ENCODE measurements around the gene LGALS4. TPM values are rescaled to one million over a fixed set of nuclear protein-coding genes. Genes with fewer than 3 reads are reported as not detected.
A peak's percentile ranks its signal among the peaks of the same experiment; 100 is the strongest.
"Not testable (repeated sequence)": the region's sequence is repeated elsewhere in the genome, so short reads cannot be mapped to it uniquely, and the experiment has no call there.

The LGALS4 gene, protein sequence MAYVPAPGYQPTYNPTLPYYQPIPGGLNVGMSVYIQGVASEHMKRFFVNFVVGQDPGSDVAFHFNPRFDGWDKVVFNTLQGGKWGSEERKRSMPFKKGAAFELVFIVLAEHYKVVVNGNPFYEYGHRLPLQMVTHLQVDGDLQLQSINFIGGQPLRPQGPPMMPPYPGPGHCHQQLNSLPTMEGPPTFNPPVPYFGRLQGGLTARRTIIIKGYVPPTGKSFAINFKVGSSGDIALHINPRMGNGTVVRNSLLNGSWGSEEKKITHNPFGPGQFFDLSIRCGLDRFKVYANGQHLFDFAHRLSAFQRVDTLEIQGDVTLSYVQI
- total RNA-seq (2.1 TPM), polyA plus RNA-seq (under 1 TPM in 1 of 4 donors, not detected in 3; 0.10 TPM)

DNA sequence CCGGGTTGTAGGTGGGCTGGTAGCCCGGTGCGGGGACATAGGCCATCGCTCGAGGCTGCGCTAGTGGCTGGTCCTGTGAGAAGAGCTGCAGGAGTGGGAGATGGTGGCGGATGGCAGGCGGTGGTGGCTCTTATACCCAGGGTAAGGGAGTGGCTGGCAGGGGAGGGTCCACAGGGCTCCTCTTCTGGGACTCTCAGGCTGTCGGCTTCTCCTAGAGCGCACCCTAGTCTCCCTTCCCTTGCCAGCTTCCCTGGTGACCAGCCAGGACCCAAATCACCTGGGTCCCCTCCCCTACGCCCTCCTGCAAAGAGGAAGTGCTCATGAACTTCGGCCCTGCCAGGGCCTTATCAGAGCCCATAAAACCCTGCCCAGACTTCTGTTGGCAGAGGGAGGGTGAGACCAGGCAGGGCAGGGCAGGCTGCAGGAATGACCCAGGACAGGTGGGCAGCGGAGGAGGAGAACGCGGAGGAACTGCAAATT lies at the start of gene LGALS4:
Gene LGALS4, minus strand, starts transcription at position 105 of the 480 bp plus-strand sequence. Its CDS starts 59 bp downstream, at position 46.
- Histone ChIP-seq H3K27me3 (ENCODE audit: control insufficient read depth, insufficient read depth, low read length) (no peaks in the 10 kb centered on the region), H3K4me3 (ENCODE audit: low read depth, low read length) (no peak within 1 kb of the TSS), H3K4me1 (ENCODE audit: control insufficient read depth, insufficient read depth, low read length, poor library complexity, severe bottlenecking) (no peaks in the 10 kb centered on the region), H3K9me3 (ENCODE audit: control insufficient read depth in 2 of 2, low read length in 2 of 2) (no peaks in the 10 kb centered on the region), H3K36me3 (ENCODE audit: control insufficient read depth, insufficient read depth, low read length) (peaks cover 30% of the 10 kb centered on the region), H3K27ac (ENCODE audit: insufficient read depth, low read length, poor library complexity, severe bottlenecking) (no peak within 1 kb of the TSS)
- ATAC-seq (ENCODE audit: low read depth in 2 of 2) (no peak), DNase-seq (no peak)
- peak within 1 kb of the TSS in 2 of 3 donors; percentile 55 to 91 for H3K27ac Mint-ChIP-seq
- H3K4me1 Mint-ChIP-seq = no peaks in the 10 kb centered on the region
- no peaks in the 10 kb centered on the region for H3K27me3 Mint-ChIP-seq
- H3K36me3 Mint-ChIP-seq = peaks cover 14% of the 10 kb centered on the region
- peak within 1 kb of the TSS in 1 of 4 donors; percentile 15 for H3K4me3 Mint-ChIP-seq
- no peaks in the 10 kb centered on the region for H3K9me3 Mint-ChIP-seq

DNA sequence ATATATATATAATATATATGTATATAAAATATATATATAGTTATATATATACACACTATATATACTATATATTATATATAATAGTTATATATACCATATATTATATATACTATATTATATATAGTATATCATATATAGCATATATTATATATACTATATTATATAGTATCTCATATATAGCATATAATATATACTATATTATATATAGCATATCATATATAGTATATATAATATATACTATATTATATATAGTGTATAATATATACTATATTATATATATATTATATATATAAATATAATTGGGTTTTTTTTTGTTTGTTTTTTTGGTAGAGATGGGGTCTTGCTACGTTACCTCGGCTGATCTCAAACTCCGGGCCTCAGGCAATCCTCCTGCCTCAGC lies 48.6 kb upstream of the LGALS4 start:
- peaks cover 38% of the 10 kb centered on the region for H3K4me1 ChIP-seq (ENCODE audit: control insufficient read depth, insufficient read depth, low read length, poor library complexity, severe bottlenecking)
- no peaks in the 10 kb centered on the region for H3K36me3 ChIP-seq (ENCODE audit: control insufficient read depth, insufficient read depth, low read length)
- no peaks in the 10 kb centered on the region for H3K9me3 ChIP-seq (ENCODE audit: control insufficient read depth in 2 of 2, low read length in 2 of 2)
- no peak overlapping the region for H3K4me3 Mint-ChIP-seq
- DNase-seq (no peak), ATAC-seq (ENCODE audit: low read depth in 2 of 2) (no peak)
- peaks cover 6% of the 10 kb centered on the region for H3K27me3 Mint-ChIP-seq
- peaks cover 15 to 46% (median 30%) of the 10 kb centered on the region in 4 donors for H3K4me1 Mint-ChIP-seq
- H3K27me3 ChIP-seq (ENCODE audit: control insufficient read depth, insufficient read depth, low read length) = no peaks in the 10 kb centered on the region
- H3K36me3 Mint-ChIP-seq = peaks cover 9% of the 10 kb centered on the region
- no peaks in the 10 kb centered on the region for H3K9me3 Mint-ChIP-seq
- no peak overlapping the region for H3K27ac ChIP-seq (ENCODE audit: insufficient read depth, low read length, poor library complexity, severe bottlenecking)
- H3K27ac Mint-ChIP-seq = no peak overlapping the region
- no peak overlapping the region for H3K4me3 ChIP-seq (ENCODE audit: low read depth, low read length)

DNA sequence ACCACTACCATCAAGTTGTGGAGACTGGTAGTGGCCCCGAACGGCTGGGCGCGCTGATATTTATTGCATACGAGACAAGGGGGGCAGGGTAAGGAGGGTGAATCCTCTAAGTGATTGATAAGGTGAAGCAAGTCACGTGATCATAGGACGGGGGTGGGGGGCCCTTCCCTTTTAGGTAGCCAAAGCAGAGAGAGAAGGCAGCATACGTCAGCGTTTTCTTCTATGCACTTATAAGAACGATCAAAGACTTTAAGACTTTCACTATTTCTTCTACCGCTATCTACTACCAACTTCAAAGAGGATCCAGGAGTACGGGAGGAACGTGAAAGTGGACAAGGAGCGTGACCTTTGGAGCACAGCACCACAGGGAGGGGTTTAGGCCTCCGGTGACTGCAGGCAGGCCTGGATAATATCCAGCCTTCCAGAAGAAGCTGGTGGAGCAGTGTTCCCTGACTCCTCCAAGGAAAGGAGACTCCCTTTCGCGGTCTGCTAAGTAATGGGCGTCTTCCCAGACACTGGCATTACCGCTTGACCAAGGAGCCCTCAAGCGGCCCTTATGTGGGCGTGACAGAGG lies 47.0 kb upstream of the LGALS4 start:
- H3K36me3 ChIP-seq (ENCODE audit: control insufficient read depth, insufficient read depth, low read length); H3K9me3 Mint-ChIP-seq; H3K27ac Mint-ChIP-seq; ATAC-seq (ENCODE audit: low read depth in 2 of 2); H3K36me3 Mint-ChIP-seq; DNase-seq; H3K27ac ChIP-seq (ENCODE audit: insufficient read depth, low read length, poor library complexity, severe bottlenecking); H3K4me3 Mint-ChIP-seq; H3K27me3 ChIP-seq (ENCODE audit: control insufficient read depth, insufficient read depth, low read length); H3K4me3 ChIP-seq (ENCODE audit: low read depth, low read length); H3K9me3 ChIP-seq (ENCODE audit: control insufficient read depth in 2 of 2, low read length in 2 of 2); H3K27me3 Mint-ChIP-seq: not testable (repeated sequence)
- H3K4me1 Mint-ChIP-seq = peaks cover 11 to 36% (median 21%) of the 10 kb centered on the region in 4 donors
- peaks cover 25% of the 10 kb centered on the region for H3K4me1 ChIP-seq (ENCODE audit: control insufficient read depth, insufficient read depth, low read length, poor library complexity, severe bottlenecking)

DNA sequence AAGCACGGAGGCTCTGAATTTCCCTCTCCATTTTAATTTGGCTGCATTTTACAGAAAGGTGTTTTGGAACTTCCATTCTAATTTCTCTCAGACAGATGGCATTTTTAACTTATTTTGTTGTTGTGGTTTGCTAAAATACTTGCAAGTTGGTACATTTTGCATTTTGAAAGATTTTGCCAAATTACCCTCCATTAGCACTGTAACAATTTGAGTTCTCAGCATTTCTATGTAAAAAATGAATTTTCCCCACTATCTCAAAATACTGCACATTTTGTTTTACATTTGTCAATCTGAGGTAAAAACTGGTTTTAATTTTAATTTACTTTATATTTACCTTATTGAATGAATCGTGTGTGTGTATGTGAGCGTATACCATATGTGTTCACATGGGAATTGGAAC lies 44.1 kb upstream of the LGALS4 start:
- no peaks in the 10 kb centered on the region for H3K27me3 ChIP-seq (ENCODE audit: control insufficient read depth, insufficient read depth, low read length)
- Mint-ChIP-seq H3K27ac (peak overlapping the region in 2 of 3 donors; percentile 81 to 97), H3K27me3 (peaks cover 6% of the 10 kb centered on the region), H3K4me3 (peak overlapping the region in 3 of 4 donors; percentile 64 to 83 (median 73)), H3K4me1 (peaks cover 6 to 36% (median 17%) of the 10 kb centered on the region in 4 donors), H3K36me3 (no peaks in the 10 kb centered on the region), H3K9me3 (no peaks in the 10 kb centered on the region)
- H3K4me3 ChIP-seq (ENCODE audit: low read depth, low read length) = no peak overlapping the region
- H3K27ac ChIP-seq (ENCODE audit: insufficient read depth, low read length, poor library complexity, severe bottlenecking) = peak overlapping the region; percentile 61
- no peaks in the 10 kb centered on the region for H3K36me3 ChIP-seq (ENCODE audit: control insufficient read depth, insufficient read depth, low read length)
- peaks cover 21% of the 10 kb centered on the region for H3K4me1 ChIP-seq (ENCODE audit: control insufficient read depth, insufficient read depth, low read length, poor library complexity, severe bottlenecking)
- no peaks in the 10 kb centered on the region for H3K9me3 ChIP-seq (ENCODE audit: control insufficient read depth in 2 of 2, low read length in 2 of 2)
- DNase-seq (no peak), ATAC-seq (ENCODE audit: low read depth in 2 of 2) (no peak)

DNA sequence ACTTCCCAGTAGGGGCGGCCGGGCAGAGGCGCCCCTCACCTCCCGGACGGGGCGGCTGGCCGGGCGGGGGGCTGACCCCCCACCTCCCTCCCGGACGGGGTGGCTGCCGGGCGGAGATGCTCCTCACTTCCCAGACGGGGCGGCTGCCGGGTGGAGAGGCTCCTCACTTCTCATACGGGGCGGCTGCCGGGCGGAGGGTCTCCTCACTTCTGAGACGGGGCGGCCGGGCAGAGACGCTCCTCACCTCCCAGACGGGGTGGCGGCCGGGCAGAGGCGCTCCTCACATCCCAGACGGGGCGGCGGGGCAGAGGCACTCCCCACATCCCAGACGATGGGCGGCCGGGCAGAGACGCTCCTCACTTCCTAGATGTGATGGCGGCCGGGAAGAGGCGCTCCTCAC lies 43.0 kb upstream of the LGALS4 start:
- not testable (repeated sequence) for ATAC-seq (ENCODE audit: low read depth in 2 of 2); H3K36me3 ChIP-seq (ENCODE audit: control insufficient read depth, insufficient read depth, low read length); H3K27me3 ChIP-seq (ENCODE audit: control insufficient read depth, insufficient read depth, low read length); H3K4me3 ChIP-seq (ENCODE audit: low read depth, low read length); H3K27ac Mint-ChIP-seq; H3K27ac ChIP-seq (ENCODE audit: insufficient read depth, low read length, poor library complexity, severe bottlenecking); H3K9me3 ChIP-seq (ENCODE audit: control insufficient read depth in 2 of 2, low read length in 2 of 2); H3K4me3 Mint-ChIP-seq; H3K27me3 Mint-ChIP-seq; H3K36me3 Mint-ChIP-seq; H3K9me3 Mint-ChIP-seq; DNase-seq
- H3K4me1 ChIP-seq (ENCODE audit: control insufficient read depth, insufficient read depth, low read length, poor library complexity, severe bottlenecking) = peaks cover 31% of the 10 kb centered on the region
- peaks cover 1 to 42% (median 15%) of the 10 kb centered on the region in 4 donors for H3K4me1 Mint-ChIP-seq

DNA sequence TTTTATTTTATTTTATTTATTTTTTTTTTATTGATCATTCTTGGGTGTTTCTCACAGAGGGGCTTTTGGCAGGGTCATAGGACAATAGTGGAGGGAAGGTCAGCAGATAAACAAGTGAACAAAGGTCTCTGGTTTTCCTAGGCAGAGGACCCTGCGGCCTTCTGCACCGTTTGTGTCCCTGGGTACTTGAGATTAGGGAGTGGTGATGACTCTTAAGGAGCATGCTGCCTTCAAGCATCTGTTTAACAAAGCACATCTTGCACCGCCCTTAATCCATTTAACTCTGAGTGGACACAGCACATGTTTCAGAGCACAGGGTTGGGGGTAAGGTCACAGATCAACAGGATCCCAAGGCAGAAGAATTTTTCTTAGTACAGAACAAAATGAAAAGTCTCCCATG lies 42.2 kb upstream of the LGALS4 start:
- H3K9me3 ChIP-seq (ENCODE audit: control insufficient read depth in 2 of 2, low read length in 2 of 2); H3K27me3 Mint-ChIP-seq; H3K4me3 ChIP-seq (ENCODE audit: low read depth, low read length); ATAC-seq (ENCODE audit: low read depth in 2 of 2); H3K27ac ChIP-seq (ENCODE audit: insufficient read depth, low read length, poor library complexity, severe bottlenecking); H3K27me3 ChIP-seq (ENCODE audit: control insufficient read depth, insufficient read depth, low read length); H3K27ac Mint-ChIP-seq; DNase-seq; H3K36me3 ChIP-seq (ENCODE audit: control insufficient read depth, insufficient read depth, low read length); H3K9me3 Mint-ChIP-seq; H3K36me3 Mint-ChIP-seq: not testable (repeated sequence)
- H3K4me1 ChIP-seq (ENCODE audit: control insufficient read depth, insufficient read depth, low read length, poor library complexity, severe bottlenecking) = peaks cover 34% of the 10 kb centered on the region
- peaks cover 0 to 43% (median 16%) of the 10 kb centered on the region in 4 donors for H3K4me1 Mint-ChIP-seq
- H3K4me3 Mint-ChIP-seq = peak overlapping the region in 1 of 4 donors; percentile 59

DNA sequence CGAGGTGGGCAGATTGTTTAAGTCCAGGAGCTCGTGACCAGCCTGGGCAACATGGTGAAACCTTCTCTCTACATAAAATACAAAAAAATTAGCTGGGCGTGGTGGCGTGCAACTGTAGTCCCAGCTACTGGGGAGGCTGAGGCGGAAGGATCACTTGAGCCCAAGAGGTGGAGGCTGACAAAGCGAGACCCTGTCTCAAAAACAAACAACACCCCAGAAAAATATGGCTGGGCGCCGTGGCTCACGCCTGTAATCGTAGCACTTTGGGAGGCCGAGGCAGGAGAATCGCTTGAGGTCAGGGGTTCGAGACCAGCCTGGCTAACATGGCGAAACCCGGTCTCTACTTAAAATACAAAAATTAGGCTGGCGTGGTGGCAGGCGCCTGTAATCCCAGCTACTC lies 40.5 kb upstream of the LGALS4 start:
- no peaks in the 10 kb centered on the region for H3K9me3 ChIP-seq (ENCODE audit: control insufficient read depth in 2 of 2, low read length in 2 of 2)
- Mint-ChIP-seq H3K27ac (peak overlapping the region; percentile 95 to 96 (median 96)), H3K9me3 (no peaks in the 10 kb centered on the region), H3K4me1 (peaks cover 0 to 51% (median 26%) of the 10 kb centered on the region in 4 donors), H3K27me3 (peaks cover 10% of the 10 kb centered on the region), H3K36me3 (peaks cover 9% of the 10 kb centered on the region), H3K4me3 (peak overlapping the region; percentile 94 to 96 (median 95))
- no peak for ATAC-seq (ENCODE audit: low read depth in 2 of 2)
- H3K27ac ChIP-seq (ENCODE audit: insufficient read depth, low read length, poor library complexity, severe bottlenecking) = peak overlapping the region; percentile 95
- no peaks in the 10 kb centered on the region for H3K27me3 ChIP-seq (ENCODE audit: control insufficient read depth, insufficient read depth, low read length)
- H3K4me3 ChIP-seq (ENCODE audit: low read depth, low read length) = peak overlapping the region; percentile 70
- no peak for DNase-seq
- no peaks in the 10 kb centered on the region for H3K36me3 ChIP-seq (ENCODE audit: control insufficient read depth, insufficient read depth, low read length)
- peaks cover 44% of the 10 kb centered on the region for H3K4me1 ChIP-seq (ENCODE audit: control insufficient read depth, insufficient read depth, low read length, poor library complexity, severe bottlenecking)
